ENCODE data around the gene GABPB1.
"Not testable (repeated sequence)": the region's sequence is repeated elsewhere in the genome, so short reads cannot be mapped to it uniquely, and the experiment has no call there.

DNA sequence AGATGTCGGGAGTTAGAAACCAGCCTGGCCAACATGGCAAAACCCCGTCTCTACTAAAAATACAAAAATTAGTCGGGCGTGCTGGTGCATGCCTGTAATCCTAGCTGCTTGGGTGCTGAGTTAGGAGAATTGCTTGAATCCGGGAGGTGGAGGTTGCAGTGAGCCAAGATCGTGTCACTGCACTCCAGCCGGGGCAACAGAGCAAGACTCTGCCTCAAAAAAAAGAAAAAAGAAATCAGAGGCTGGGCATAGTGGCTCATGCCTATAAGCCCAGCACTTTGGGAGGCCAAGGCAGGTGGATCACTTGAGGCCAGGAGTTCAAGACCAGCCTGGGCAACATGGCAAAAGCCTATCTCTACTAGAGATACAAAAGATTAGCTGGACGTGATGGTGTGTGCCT is 14.6 kb upstream of the GABPB1 start:
- TF ChIP-seq, protein P1, sequence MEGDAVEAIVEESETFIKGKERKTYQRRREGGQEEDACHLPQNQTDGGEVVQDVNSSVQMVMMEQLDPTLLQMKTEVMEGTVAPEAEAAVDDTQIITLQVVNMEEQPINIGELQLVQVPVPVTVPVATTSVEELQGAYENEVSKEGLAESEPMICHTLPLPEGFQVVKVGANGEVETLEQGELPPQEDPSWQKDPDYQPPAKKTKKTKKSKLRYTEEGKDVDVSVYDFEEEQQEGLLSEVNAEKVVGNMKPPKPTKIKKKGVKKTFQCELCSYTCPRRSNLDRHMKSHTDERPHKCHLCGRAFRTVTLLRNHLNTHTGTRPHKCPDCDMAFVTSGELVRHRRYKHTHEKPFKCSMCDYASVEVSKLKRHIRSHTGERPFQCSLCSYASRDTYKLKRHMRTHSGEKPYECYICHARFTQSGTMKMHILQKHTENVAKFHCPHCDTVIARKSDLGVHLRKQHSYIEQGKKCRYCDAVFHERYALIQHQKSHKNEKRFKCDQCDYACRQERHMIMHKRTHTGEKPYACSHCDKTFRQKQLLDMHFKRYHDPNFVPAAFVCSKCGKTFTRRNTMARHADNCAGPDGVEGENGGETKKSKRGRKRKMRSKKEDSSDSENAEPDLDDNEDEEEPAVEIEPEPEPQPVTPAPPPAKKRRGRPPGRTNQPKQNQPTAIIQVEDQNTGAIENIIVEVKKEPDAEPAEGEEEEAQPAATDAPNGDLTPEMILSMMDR (IDR thresholded peaks at IDR 0.05) = not testable (repeated sequence)
- TF ChIP-seq, protein P2, sequence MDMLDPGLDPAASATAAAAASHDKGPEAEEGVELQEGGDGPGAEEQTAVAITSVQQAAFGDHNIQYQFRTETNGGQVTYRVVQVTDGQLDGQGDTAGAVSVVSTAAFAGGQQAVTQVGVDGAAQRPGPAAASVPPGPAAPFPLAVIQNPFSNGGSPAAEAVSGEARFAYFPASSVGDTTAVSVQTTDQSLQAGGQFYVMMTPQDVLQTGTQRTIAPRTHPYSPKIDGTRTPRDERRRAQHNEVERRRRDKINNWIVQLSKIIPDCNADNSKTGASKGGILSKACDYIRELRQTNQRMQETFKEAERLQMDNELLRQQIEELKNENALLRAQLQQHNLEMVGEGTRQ (IDR thresholded peaks at IDR 0.05; ENCODE audit: borderline replicate concordance, low read depth, low read length) = not testable (repeated sequence)
